Measurements from ENCODE around the gene GGT6.

The GGT6 gene

GRCh38 chr17:4519361-4519788 lies 41.0 kb downstream of the GGT6 start:
- no peak for DNase-seq

GRCh38 chr17:4518901-4519300 lies 41.5 kb downstream of the GGT6 start:
- no peak for DNase-seq

- no peak for DNase-seq
These were observed 43.6 kb downstream of the GGT6 start for GRCh38 chr17:4516735-4517134.

- no peak for DNase-seq
These were observed 44.9 kb downstream of the GGT6 start for GRCh38 chr17:4515501-4515900.

- DNase-seq: no peak
These were observed 45.6 kb downstream of the GGT6 start for GRCh38 chr17:4514779-4515178.

- no peak for DNase-seq
These were observed 46.2 kb downstream of the GGT6 start for GRCh38 chr17:4514206-4514605.

- no peak for DNase-seq
These were observed 47.0 kb downstream of the GGT6 start for GRCh38 chr17:4513113-4514032.

GRCh38 chr17:4512156-4513112 lies 47.9 kb downstream of the GGT6 start:
- no peak for DNase-seq

- no peak for DNase-seq
These were observed 49.0 kb downstream of the GGT6 start for GRCh38 chr17:4511199-4511932.

GRCh38 chr17:4510618-4510941 lies 49.8 kb downstream of the GGT6 start:
- DNase-seq: no peak

GRCh38 chr17:4509923-4510617 lies 50.3 kb downstream of the GGT6 start:
- no peak for DNase-seq

GRCh38 chr17:4509401-4509800 lies 51.0 kb downstream of the GGT6 start:
- no peak for DNase-seq

GRCh38 chr17:4508207-4508606 lies 52.2 kb downstream of the GGT6 start:
- no peak for DNase-seq

GRCh38 chr17:4507361-4508111 lies 52.8 kb downstream of the GGT6 start:
- DNase-seq: no peak
